Loucy (cell line): ENCODE results near the gene DNAJC24.

Experiments
- EZH2phosphoT487 ChIP-seq: fragments of 200-600 bp; IDR thresholded peaks from 2 replicates; pipeline ENCODE4 v1.6.1; 2018; ENCODE audit warnings: antibody characterized with exemption, mild to moderate bottlenecking, moderate library complexity, borderline replicate concordance
- TF ChIP-seq, protein P1 (sequence below): fragments of 200-600 bp; sonication (generic); conservative IDR thresholded peaks from 2 replicates; pipeline ENCODE4 v1.5.1; 2014; ENCODE audit warnings: mild to moderate bottlenecking, antibody characterized with exemption, low read length

DNA sequence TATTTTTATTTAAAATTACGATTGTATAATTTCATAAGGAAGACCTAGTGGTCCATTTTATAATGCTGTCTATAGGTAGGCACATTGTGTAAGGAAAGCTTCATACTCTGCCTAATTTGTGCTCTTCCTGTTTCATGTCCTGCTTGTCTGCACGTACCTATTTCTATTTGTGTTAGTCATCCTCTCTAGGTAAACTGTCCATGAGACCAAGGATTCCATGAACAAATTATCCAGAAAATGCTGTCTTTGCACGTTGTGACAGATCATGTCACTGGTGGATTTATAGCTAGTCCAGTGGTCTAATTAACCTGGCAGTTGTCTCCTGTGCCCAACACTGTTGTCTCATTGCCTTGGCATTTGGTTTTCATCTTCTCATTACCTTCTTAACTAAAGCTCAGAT lies 44.7 kb downstream of the DNAJC24 start:
- TF ChIP-seq, protein P1, sequence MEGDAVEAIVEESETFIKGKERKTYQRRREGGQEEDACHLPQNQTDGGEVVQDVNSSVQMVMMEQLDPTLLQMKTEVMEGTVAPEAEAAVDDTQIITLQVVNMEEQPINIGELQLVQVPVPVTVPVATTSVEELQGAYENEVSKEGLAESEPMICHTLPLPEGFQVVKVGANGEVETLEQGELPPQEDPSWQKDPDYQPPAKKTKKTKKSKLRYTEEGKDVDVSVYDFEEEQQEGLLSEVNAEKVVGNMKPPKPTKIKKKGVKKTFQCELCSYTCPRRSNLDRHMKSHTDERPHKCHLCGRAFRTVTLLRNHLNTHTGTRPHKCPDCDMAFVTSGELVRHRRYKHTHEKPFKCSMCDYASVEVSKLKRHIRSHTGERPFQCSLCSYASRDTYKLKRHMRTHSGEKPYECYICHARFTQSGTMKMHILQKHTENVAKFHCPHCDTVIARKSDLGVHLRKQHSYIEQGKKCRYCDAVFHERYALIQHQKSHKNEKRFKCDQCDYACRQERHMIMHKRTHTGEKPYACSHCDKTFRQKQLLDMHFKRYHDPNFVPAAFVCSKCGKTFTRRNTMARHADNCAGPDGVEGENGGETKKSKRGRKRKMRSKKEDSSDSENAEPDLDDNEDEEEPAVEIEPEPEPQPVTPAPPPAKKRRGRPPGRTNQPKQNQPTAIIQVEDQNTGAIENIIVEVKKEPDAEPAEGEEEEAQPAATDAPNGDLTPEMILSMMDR: no peak
- no peak for TF ChIP-seq EZH2phosphoT487
